Mesendoderm (in vitro differentiated cells): ENCODE measurements around the gene ARSG. TPM values are rescaled to one million over a fixed set of nuclear protein-coding genes. Genes with fewer than 3 reads are reported as not detected.

ENCODE experiments used
- DNase-seq: peaks from one replicate; pipeline ENCODE4 v3.0.0; 2013
- H2AK5ac ChIP-seq: 2 replicates; pipeline ENCODE4 v1.6.1; 2013; ENCODE audit warnings: low read length, inconsistent platforms
- H2BK120ac ChIP-seq: 2 replicates; pipeline ENCODE4 v1.6.1; 2013; ENCODE audit warnings: low read depth, mild to moderate bottlenecking, low read length, moderate library complexity, mixed read lengths
- H2BK15ac ChIP-seq: replicated peaks from 2 replicates; pipeline ENCODE4 v1.6.1; 2013; ENCODE audit warnings: low read depth, mild to moderate bottlenecking, moderate library complexity
- H2BK5ac ChIP-seq: 2 replicates; pipeline ENCODE4 v1.6.1; 2013; ENCODE audit warnings: low read length, inconsistent platforms
- H3K18ac ChIP-seq: 2 replicates; pipeline ENCODE4 v1.6.1; 2013; ENCODE audit warnings: mild to moderate bottlenecking, low read length, mixed read lengths
- H3K23ac ChIP-seq: one replicate; pipeline ENCODE4 v1.6.1; 2013; ENCODE audit warnings: low read length
- H3K27ac ChIP-seq: 2 replicates; pipeline ENCODE4 v1.5.1; 2013; ENCODE audit warnings: low read depth, mild to moderate bottlenecking, inconsistent platforms, low read length, moderate library complexity
- H3K27me3 ChIP-seq: 2 replicates; pipeline ENCODE4 v1.6.1; 2013; ENCODE audit warnings: low read length, control low read depth, mild to moderate bottlenecking, inconsistent platforms; ENCODE audit not compliant: insufficient read depth, poor library complexity
- H3K36me3 ChIP-seq: 2 replicates; pipeline ENCODE4 v1.6.1; 2013; ENCODE audit warnings: low read length, inconsistent platforms; ENCODE audit not compliant: control insufficient read depth, insufficient read depth
- H3K4ac ChIP-seq: one replicate; pipeline ENCODE4 v1.6.1; 2013; ENCODE audit warnings: low read depth, mild to moderate bottlenecking, low read length, moderate library complexity
- H3K4me1 ChIP-seq: 2 replicates; pipeline ENCODE4 v1.6.1; 2013; ENCODE audit warnings: low read depth, low read length, inconsistent platforms; ENCODE audit not compliant: control insufficient read depth
- H3K4me2 ChIP-seq: 2 replicates; pipeline ENCODE4 v1.6.1; 2013; ENCODE audit warnings: low read length
- H3K4me3 ChIP-seq: 2 replicates; pipeline ENCODE4 v1.5.1; 2013; ENCODE audit warnings: mild to moderate bottlenecking, low read length
- H3K56ac ChIP-seq: one replicate; pipeline ENCODE4 v1.6.1; 2013; ENCODE audit warnings: low read length
- H3K79me1 ChIP-seq: 2 replicates; pipeline ENCODE4 v1.6.1; 2013; ENCODE audit warnings: low read length, inconsistent platforms
- H3K79me2 ChIP-seq: 2 replicates; pipeline ENCODE4 v1.6.1; 2013; ENCODE audit warnings: mild to moderate bottlenecking, low read length; ENCODE audit not compliant: control insufficient read depth, insufficient read depth
- H3K9ac ChIP-seq: 2 replicates; pipeline ENCODE4 v1.6.1; 2013; ENCODE audit warnings: low read length, inconsistent platforms
- H4K5ac ChIP-seq: one replicate; pipeline ENCODE4 v1.6.1; 2013; ENCODE audit warnings: low read length
- H4K8ac ChIP-seq: one replicate; pipeline ENCODE4 v1.6.1; 2013; ENCODE audit warnings: low read depth, mild to moderate bottlenecking, control low read depth, low read length, moderate library complexity
- WGBS: extraction: QIAGEN DNeasy Blood & Tissue Kit; methylation state at CpG from one replicate; pipeline ENCODE4 v1.1.7; 2013; ENCODE audit warnings: low lambda C conversion rate, missing lambda C conversion rate; ENCODE audit not compliant: insufficient coverage; ENCODE audit errors: extremely low coverage; 5-methylcytosine and 5-hydroxymethylcytosine counted together
- small RNA-seq: library from polyadenylated mRNA; stranded (forward); fragments of <200 nt; extraction: miRNeasy Mini kit (QIAGEN cat#:217004); gene quantifications from one replicate; pipeline ENCODE3, GENCODE V24; 2013; ENCODE audit not compliant: insufficient read depth

ARSG gene

DNA sequence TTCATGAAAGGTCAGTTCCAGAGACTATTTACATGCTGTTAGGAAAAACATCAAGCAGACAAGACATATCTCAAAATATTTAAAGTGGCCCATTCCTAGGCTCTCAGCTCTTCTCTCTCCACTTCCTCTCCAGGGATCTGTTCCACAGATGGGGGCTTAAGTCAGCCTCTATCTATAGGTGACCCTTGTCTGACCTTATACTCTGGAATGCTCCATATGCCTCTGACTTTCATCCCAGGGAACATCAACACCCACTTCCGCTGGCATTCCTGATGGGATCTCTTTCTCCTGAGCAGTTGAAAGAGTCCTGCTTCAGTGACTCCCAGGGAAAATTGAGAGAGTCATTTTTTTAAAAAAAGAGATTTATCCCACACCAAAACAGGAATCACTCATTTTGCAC lies 177.5 kb downstream of the ARSG start:
- DNase-seq = peak; percentile 55
- H2AK5ac ChIP-seq = no peak overlapping the region

More for the DNA sequence above, 177.5 kb downstream of the ARSG start:
- Histone ChIP-seq H3K4me1 (no peaks in the 10 kb centered on the region), H2BK120ac (no peak overlapping the region), H3K36me3 (no peaks in the 10 kb centered on the region), H3K4ac (no peak overlapping the region), H3K56ac (no peak overlapping the region), H4K5ac (no peak overlapping the region), H3K23ac (no peak overlapping the region), H3K27ac (no peak overlapping the region), H3K9ac (no peak overlapping the region), H3K79me2 (no peaks in the 10 kb centered on the region), H3K4me2 (no peak overlapping the region), H4K8ac (no peak overlapping the region), H2BK15ac (no peak overlapping the region), H3K27me3 (no peaks in the 10 kb centered on the region), H2BK5ac (no peak overlapping the region), H3K4me3 (no peak overlapping the region), H3K79me1 (no peaks in the 10 kb centered on the region), H3K18ac (no peak overlapping the region)
- WGBS = no CpG with 5 or more reads among the region's 1 CpG

Small RNA genes lying within 50 kb of the gene (small RNA-seq; reads per million reads assigned to genes)
- not detected for gene MIR635
